Putamen (tissue), 1 donor: ENCODE data around the gene CLDN16.

Source experiments
- DNase-seq: peaks from one replicate; pipeline ENCODE4 v3.0.0-alpha.2; 2016; ENCODE audit warnings: low spot score

Gene CLDN16

GRCh38 chr3:190442240-190442639, 54.3 kb downstream of the CLDN16 start:
- no peak for DNase-seq

- DNase-seq = no peak
These were observed 55.3 kb downstream of the CLDN16 start for GRCh38 chr3:190443257-190443656.

DNA sequence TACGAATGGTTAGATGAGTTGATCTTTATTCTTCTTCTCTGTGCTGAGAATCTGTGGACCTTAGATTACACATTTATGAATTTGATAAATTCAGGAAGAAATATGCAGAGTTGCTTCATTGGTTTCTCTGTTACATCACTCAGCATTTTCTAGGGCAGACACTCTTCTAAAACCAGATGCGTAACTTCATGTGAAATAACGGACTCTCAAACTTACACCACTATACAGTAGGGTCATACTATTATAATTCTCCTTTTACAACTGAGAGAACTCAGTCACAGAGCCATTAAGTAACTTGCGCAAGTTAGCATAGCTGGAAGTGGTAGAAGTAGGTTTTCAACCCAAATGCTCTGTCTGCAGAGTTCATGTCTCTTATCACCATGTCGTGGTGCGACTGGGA, 56.0 kb downstream of the CLDN16 start:
- DNase-seq = no peak

- no peak for DNase-seq
These were observed 56.7 kb downstream of the CLDN16 start for GRCh38 chr3:190444576-190445145.

DNA sequence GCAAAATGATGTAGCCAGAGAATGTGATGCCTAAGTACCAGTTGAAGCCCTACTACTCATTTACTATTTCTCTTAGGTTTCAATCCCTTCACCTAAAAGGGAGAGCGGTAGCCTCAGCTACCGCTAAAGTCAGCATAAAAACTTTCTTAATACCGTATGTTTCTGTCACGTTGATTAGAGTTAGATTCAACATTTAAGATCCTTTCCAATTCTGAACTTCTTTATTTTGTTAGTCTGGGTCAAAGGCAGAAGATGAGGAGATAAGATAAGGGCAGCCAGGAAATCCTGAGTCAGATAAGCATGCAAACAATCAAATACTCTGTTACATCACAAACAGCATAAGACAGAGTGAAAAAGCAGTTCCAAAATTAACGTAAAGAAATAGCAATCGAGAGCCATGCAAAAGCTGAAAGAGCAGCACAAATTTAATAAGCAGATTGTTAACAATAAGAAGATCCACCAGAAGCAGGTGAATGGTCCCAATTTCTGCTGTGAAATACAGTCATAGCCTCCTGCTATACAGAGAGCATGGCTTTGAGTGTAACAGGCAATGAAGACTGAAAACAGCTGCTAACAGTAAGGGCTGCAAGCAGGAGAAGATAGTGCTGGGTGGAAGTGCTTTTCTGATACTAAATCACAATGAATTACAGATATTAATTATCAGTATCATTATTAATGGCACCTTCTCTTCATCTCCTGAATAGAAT, 58.8 kb downstream of the CLDN16 start:
- DNase-seq = no peak

DNA sequence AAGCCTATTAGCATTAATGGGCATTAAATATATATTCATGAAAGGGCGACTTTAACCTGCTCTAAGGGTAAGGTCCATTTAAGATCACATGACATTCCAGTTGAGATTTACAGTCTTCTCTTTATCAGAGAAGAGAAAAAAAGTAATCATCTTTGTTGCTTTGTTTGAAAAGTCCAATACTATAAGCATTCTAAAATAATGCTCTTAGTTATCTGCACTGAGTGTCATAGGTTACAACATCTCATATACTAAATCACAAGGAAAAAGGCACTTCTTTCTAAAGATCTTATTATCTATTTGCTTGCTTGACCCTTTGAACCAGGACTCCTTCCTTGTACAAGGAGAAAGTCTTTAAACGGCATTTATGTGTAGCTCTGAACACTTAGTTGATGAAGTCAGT, 60.3 kb downstream of the CLDN16 start:
- no peak for DNase-seq

GRCh38 chr3:190449801-190450200, 61.8 kb downstream of the CLDN16 start, which contains the start of gene TMEM207:
Gene TMEM207, minus strand, starts transcription at chr3:190449901. Its CDS starts 92 bp downstream, at chr3:190449809.
- DNase-seq = no peak

DNA sequence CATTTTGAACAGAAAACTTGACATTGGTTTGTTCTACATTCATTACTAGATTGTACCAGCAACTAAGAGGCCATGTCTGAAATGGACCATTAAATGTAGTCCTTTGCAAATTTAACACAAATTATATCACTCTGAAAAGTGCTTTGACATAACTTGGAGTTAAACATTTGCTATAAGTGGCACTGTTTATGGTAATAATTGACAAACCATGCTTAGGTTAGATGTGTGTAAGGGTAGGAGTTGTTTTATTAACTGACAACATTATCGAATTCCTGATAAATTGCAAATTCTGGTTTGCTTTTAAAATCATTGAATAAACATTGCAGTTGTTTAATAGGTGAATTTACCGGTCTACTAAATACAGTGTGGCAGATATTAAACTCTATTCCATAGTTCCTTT, 67.9 kb downstream of the CLDN16 start:
- DNase-seq = no peak

- DNase-seq = no peak
These were observed 68.8 kb downstream of the CLDN16 start for GRCh38 chr3:190456770-190457169.

DNA sequence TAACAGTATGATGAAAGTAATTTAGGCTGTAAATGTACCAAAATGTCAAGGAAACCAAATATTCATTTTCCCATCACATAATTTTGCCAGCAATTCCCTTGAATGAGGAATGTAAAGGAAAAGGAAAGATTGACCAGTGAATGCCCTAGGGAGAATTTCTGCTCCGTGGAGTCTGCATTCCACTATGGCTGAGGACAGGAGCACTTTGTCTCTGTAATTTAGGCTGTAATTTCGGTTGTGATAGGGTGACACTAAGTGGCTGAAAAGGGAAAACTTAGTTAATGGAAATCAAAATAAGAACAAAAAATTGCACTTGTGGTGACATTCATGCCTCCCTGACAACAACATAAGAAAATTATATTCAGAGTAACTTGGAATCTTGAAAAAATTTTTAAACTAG, 70.1 kb downstream of the CLDN16 start:
- DNase-seq = no peak
